Effector CD8-positive, alpha-beta T cell (primary cell): ENCODE data around the gene OLIG1.

ENCODE experiments used
- DNase-seq: peaks from one replicate; lab custom pipeline; 2025; lab: John Stamatoyannopoulos, UW

The OLIG1 gene

DNA sequence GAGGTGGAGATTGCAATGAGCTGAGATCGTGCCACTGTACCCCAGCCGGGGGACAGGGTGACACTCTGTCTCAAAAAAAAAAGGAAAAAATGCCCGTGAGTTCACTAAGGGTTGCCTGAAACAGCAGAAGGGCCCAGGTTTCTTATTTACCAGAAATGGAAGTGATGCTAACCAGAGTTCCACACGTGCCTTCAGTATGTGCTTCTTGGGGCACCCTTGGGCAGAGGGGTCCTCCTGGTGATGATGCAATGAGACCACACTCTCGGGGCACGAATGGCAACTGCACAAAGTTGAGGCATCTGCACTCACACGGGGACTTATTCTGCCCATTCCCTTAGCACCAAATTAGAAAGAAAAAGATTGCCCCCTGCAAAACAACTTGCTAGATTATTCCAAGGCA, 29.2 kb downstream of the OLIG1 start:
- no peak for DNase-seq

DNA sequence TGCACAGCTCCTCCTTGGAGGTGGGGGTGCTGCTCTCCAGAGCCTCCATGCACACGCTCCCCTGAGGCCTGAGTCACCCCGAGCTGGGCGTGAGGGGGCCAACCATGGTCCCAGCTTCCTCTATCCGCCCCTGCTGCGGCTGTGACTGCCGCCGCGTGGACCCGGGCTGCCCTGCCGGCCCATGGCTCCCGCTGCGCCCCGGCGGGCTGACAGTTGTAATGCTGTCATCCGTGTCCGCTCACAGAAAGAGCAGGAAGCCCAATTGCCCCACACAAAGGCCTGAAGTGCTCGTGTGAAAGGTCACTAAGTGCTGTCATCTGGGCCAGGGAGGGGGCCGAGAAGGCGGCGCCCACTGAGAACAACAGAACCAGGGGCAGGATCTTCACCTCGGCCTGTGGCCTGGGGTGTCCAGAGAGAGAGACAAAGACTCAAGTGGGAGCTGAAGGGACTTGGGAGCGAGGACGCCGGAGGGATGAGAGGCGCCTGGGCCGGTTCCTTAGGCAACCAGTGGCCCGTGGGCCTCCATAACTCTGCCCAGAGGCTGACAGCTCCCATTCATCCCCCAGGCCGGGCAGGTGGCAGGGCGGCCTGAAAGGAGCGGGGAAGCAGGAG, 31.5 kb downstream of the OLIG1 start:
- DNase-seq: no peak

DNA sequence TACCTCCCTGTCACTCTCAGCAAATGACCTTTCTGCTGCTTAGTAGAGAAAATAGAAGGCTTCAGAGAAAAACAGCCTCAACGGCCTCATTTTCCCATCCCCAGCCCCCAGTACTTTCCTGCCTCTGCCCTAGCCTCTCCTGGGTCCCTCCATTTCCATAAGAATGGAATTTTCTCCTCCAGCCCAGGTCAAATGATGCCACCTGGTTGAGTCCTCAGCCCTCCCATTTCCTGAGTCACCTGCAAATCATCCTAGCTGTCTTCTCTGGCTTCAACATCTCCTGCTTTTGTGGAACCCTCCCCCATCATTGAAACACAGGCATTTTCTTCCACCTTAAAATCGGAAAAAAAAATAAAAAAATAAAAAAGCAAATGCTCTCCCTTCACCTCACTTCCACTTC, 35.1 kb downstream of the OLIG1 start:
- DNase-seq: no peak

DNA sequence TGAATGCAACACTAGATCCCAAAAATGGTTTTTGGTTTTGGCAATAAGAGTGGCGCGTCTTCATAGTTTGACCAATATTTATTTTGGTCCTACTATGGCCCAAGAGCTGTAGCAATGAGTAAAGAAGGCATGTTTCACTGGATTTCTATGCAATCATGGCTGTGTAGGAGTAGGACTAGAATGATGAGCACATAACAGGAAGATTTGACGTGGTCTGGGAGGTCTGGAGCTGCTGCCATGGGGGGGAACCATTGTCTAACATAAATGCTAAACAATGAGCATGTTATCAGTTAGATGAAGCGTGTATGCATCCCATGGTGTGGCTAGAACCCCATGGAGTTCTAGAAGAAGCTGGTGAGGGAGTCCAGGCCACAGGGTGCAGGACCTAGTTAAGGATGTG, 38.3 kb downstream of the OLIG1 start:
- DNase-seq: no peak

DNA sequence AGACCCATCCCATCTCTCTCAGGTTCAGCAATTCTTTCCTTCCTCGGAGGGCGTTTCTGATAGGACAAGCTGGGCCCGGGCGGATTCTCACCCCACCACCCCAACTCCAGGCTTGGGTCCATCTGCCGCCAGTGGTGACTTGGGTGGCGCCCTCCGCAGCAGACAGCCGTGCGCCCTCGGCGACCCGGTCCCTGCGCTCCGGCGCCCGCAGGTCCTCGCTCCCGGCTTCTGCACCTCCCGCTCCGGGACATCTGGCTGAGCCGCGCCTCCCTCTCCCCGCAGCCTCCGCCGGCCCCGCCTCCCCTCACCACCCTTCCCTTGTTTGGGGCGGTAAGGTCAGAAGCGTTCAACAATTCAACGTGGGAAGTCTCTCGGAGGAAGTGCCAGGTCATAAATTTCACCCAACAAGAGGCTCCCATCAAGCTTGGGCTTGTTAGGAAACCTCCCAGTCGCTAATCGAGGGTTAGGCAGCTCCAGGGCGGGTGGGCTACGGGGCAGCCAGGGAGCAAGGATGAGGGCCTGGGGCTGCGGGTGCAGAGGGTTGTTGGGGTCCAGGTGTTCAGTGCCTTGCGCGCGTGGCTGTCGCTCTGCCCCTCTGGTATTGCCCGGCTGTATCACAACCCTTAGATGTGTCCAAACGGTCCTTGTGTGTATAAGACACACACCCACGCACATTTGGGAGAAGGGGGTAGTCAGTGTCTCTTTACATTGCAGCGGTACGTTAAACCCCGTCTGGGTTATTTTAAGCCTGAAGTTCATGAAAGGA, 39.8 kb downstream of the OLIG1 start:
- DNase-seq: no peak

- DNase-seq: no peak
Measured at GRCh38 chr21:33110340-33110715, 40.4 kb downstream of the OLIG1 start.

- no peak for DNase-seq
Measured at GRCh38 chr21:33111577-33111976, 41.6 kb downstream of the OLIG1 start.

GRCh38 chr21:33112151-33112550, 42.2 kb downstream of the OLIG1 start:
- no peak for DNase-seq

- no peak for DNase-seq
Measured at GRCh38 chr21:33112681-33113080, 42.7 kb downstream of the OLIG1 start.

DNA sequence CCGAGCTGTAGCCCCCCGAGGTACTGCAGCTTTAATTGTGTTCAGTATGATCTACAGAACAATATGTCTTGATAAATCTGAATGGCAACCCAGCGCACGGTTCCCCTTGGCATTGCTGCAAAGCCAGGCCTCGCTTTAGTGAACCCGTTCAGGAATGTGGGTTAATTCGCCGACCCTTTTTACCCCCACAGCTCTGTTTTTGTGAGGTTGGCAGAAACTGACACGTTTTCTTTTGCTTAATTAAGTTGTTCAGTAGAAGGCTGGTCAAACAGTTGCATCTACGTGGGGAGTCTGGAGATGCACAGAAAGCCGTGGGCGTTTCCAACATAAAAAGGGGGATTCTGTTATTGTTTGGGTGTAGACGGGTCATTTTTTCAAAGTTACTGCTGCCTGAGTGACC, 43.2 kb downstream of the OLIG1 start:
- no peak for DNase-seq

DNA sequence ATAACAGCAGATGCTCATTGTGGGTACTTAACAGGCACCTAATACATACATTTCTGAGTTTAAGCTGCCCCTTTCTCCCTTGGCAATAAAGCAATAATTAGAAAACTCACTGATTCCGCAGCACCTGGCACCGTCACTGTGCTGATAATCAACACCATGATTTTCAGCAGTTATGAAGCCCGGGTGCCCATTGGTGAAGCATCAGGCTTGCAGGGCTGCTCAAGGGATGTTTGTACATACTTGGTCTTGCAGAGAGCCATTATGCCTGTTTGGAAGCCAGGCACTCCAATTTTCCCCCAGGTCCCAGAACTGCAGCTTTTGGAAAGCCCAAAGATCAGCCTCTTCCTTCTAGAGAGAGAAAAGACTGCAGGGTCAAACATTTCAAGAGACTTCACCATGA, 44.3 kb downstream of the OLIG1 start:
- DNase-seq: no peak

GRCh38 chr21:33115631-33116510, 45.9 kb downstream of the OLIG1 start:
- no peak for DNase-seq

DNA sequence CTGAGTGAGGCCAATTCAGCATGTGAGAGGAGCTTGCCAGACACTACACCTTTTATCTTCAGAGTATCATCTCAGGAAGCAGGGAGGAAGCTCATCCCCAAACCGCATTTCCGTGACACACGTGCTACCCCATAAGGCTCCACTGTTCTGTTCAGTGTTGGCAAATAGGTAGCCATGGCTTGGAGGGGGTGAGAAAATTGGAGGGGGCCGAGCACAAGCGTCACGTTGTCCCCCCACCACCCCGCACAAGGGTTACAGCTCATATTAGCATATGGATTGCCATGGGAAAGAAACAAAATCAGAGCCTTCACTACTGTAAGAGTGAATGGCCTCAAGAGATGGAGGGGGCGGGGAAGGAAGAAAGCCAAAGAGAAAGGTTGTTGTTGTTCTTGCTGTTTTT, 46.7 kb downstream of the OLIG1 start:
- DNase-seq: no peak

- no peak for DNase-seq
Measured at GRCh38 chr21:33117101-33117888, 47.4 kb downstream of the OLIG1 start.
